HCT116 (cell line): Measurements from ENCODE around the gene IGLL5.

Experiments used
- EGR1 ChIP-seq: IDR thresholded peaks from 2 replicates; pipeline ENCODE4 v1.6.1; 2012; ENCODE audit warnings: low read depth
- EZH2 ChIP-seq: fragments of 200-600 bp; sonication (generic); IDR thresholded peaks from 2 replicates; pipeline ENCODE4 v1.6.1; 2017; ENCODE audit warnings: antibody characterized with exemption, mixed run types
- ZFX ChIP-seq: fragments of 450-650 bp; IDR thresholded peaks from 2 replicates; pipeline ENCODE4 v1.6.1; 2017
- TF ChIP-seq, protein P1 (sequence below), 3 experiments: fragments of 200-600 bp in 1 of 3; sonication (generic) in 1 of 3; IDR thresholded peaks in 2 of 3; conservative IDR thresholded peaks in 1 of 3; 2 replicates each; pipeline ENCODE4 v1.5.1; 2012 to 2017; ENCODE audit warnings: low read depth in 2 of 3, low read length in 2 of 3, antibody characterized with exemption in 1 of 3, borderline replicate concordance in 1 of 3, control low read depth in 1 of 3, mild to moderate bottlenecking in 1 of 3, mixed read lengths in 1 of 3, mixed run types in 1 of 3, moderate library complexity in 1 of 3; ENCODE audit not compliant: insufficient read depth in 1 of 3
- TF ChIP-seq, protein P2 (sequence below): IDR thresholded peaks from 2 replicates; pipeline ENCODE4 v1.6.1; 2012; ENCODE audit warnings: low read depth
- TF ChIP-seq, protein P3 (sequence below): IDR thresholded peaks from 2 replicates; pipeline ENCODE4 v1.6.1; 2012

DNA sequence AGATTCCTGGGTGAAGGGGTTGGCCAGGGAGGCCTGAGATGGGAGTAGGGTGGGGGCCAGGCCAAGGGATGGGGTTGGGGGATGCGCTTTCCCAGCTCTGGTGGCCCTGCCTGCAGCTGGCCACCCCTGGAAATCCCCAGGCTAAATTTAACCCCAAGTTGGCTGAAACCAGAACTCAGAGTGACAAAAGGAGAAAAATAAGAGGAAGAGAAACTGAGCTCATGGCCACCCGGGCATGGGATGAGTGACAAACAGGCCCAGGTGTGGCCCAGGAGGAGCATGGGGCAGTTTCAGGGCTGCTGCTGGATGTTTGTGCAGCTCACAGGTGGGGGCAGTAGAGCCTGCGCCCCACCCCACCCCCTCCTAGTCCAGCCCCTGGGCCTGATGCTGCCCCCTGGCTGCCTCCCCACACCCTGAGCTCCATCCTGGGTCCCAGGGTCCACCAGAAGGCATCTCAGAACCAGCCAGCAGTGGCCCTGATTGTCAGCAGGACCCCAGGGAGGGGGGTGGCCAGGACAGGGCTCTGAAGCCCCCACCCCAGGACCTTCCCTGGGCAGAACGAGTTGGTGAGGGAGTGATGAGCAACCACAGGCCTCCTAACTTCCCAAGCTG, 48.0 kb downstream of the IGLL5 start:
- TF ChIP-seq, protein P1, sequence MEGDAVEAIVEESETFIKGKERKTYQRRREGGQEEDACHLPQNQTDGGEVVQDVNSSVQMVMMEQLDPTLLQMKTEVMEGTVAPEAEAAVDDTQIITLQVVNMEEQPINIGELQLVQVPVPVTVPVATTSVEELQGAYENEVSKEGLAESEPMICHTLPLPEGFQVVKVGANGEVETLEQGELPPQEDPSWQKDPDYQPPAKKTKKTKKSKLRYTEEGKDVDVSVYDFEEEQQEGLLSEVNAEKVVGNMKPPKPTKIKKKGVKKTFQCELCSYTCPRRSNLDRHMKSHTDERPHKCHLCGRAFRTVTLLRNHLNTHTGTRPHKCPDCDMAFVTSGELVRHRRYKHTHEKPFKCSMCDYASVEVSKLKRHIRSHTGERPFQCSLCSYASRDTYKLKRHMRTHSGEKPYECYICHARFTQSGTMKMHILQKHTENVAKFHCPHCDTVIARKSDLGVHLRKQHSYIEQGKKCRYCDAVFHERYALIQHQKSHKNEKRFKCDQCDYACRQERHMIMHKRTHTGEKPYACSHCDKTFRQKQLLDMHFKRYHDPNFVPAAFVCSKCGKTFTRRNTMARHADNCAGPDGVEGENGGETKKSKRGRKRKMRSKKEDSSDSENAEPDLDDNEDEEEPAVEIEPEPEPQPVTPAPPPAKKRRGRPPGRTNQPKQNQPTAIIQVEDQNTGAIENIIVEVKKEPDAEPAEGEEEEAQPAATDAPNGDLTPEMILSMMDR (IDR thresholded peaks at IDR 0.05 in 2 of 3, conservative IDR thresholded peaks at IDR 0.05 in 1 of 3; ENCODE audit: borderline replicate concordance in 1 of 3, insufficient read depth in 1 of 3, low read depth in 2 of 3, low read length in 2 of 3), result 0 out of 6 replicates have a peak, but pooled peaks of 2 of the 3 experiments have one; percentile 12 to 15
- TF ChIP-seq EZH2 (no peak), EGR1 (no peak), ZFX (no peak)
- TF ChIP-seq, protein P2, sequence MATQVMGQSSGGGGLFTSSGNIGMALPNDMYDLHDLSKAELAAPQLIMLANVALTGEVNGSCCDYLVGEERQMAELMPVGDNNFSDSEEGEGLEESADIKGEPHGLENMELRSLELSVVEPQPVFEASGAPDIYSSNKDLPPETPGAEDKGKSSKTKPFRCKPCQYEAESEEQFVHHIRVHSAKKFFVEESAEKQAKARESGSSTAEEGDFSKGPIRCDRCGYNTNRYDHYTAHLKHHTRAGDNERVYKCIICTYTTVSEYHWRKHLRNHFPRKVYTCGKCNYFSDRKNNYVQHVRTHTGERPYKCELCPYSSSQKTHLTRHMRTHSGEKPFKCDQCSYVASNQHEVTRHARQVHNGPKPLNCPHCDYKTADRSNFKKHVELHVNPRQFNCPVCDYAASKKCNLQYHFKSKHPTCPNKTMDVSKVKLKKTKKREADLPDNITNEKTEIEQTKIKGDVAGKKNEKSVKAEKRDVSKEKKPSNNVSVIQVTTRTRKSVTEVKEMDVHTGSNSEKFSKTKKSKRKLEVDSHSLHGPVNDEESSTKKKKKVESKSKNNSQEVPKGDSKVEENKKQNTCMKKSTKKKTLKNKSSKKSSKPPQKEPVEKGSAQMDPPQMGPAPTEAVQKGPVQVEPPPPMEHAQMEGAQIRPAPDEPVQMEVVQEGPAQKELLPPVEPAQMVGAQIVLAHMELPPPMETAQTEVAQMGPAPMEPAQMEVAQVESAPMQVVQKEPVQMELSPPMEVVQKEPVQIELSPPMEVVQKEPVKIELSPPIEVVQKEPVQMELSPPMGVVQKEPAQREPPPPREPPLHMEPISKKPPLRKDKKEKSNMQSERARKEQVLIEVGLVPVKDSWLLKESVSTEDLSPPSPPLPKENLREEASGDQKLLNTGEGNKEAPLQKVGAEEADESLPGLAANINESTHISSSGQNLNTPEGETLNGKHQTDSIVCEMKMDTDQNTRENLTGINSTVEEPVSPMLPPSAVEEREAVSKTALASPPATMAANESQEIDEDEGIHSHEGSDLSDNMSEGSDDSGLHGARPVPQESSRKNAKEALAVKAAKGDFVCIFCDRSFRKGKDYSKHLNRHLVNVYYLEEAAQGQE, result no peak
- TF ChIP-seq, protein P3, sequence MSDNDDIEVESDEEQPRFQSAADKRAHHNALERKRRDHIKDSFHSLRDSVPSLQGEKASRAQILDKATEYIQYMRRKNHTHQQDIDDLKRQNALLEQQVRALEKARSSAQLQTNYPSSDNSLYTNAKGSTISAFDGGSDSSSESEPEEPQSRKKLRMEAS, result no peak
